Measurements from ENCODE around the gene FILIP1.

The FILIP1 gene

GRCh38 chr6:75382634-75382900 lies 111.0 kb downstream of the FILIP1 start:
- Histone ChIP-seq H3K27me3 (ENCODE audit: insufficient read depth, poor library complexity, severe bottlenecking) (peaks cover 3% of the 10 kb centered on the region), H3K4me3 (replicated peaks; ENCODE audit: insufficient read depth, low read length) (no peak overlapping the region), H3K27ac (replicated peaks) (no peak overlapping the region)
- no peak for TF ChIP-seq REST (IDR thresholded peaks at IDR 0.05; ENCODE audit: insufficient replicate concordance, low read depth)
- TF ChIP-seq GABPA (IDR thresholded peaks at IDR 0.05; ENCODE audit: low read depth): no peak
- no peak for TF ChIP-seq SPI1 (IDR thresholded peaks at IDR 0.05; ENCODE audit: borderline replicate concordance, low read depth)
- no peak for TF ChIP-seq POLR2AphosphoS5 (IDR thresholded peaks at IDR 0.05; ENCODE audit: low read depth)
- TF ChIP-seq CTCF (IDR thresholded peaks at IDR 0.05; ENCODE audit: insufficient read depth, low read length): no peak
- DNase-seq (ENCODE audit: low read depth in 1 of 2, low spot score in 1 of 2): no peak

- TF ChIP-seq CTCF (IDR thresholded peaks at IDR 0.05; ENCODE audit: insufficient read depth, low read length): no peak
- no peak for TF ChIP-seq REST (IDR thresholded peaks at IDR 0.05; ENCODE audit: insufficient replicate concordance, low read depth)
- TF ChIP-seq POLR2AphosphoS5 (IDR thresholded peaks at IDR 0.05; ENCODE audit: low read depth): no peak
- TF ChIP-seq SPI1 (IDR thresholded peaks at IDR 0.05; ENCODE audit: borderline replicate concordance, low read depth): no peak
- TF ChIP-seq GABPA (IDR thresholded peaks at IDR 0.05; ENCODE audit: low read depth): no peak
- no peak for DNase-seq (ENCODE audit: low read depth in 1 of 2, low spot score in 1 of 2)
- no peak overlapping the region for H3K27ac ChIP-seq (replicated peaks)
Observed at GRCh38 chr6:75381877-75382633, 111.5 kb downstream of the FILIP1 start.

GRCh38 chr6:75379536-75379935 lies 114.1 kb downstream of the FILIP1 start:
- peaks cover 3% of the 10 kb centered on the region for H3K27me3 ChIP-seq (ENCODE audit: insufficient read depth, poor library complexity, severe bottlenecking)
- TF ChIP-seq CTCF (IDR thresholded peaks at IDR 0.05; ENCODE audit: insufficient read depth, low read length): no peak
- TF ChIP-seq REST (IDR thresholded peaks at IDR 0.05; ENCODE audit: insufficient replicate concordance, low read depth): no peak
- no peak for TF ChIP-seq POLR2AphosphoS5 (IDR thresholded peaks at IDR 0.05; ENCODE audit: low read depth)
- no peak for TF ChIP-seq SPI1 (IDR thresholded peaks at IDR 0.05; ENCODE audit: borderline replicate concordance, low read depth)
- TF ChIP-seq GABPA (IDR thresholded peaks at IDR 0.05; ENCODE audit: low read depth): no peak
- no peak for DNase-seq (ENCODE audit: low read depth in 1 of 2, low spot score in 1 of 2)
- no peak overlapping the region for H3K27ac ChIP-seq (replicated peaks)
- no peak overlapping the region for H3K4me3 ChIP-seq (replicated peaks; ENCODE audit: insufficient read depth, low read length)

More at GRCh38 chr6:75381877-75382633, 111.5 kb downstream of the FILIP1 start:
- Histone ChIP-seq H3K27me3 (ENCODE audit: insufficient read depth, poor library complexity, severe bottlenecking) (peaks cover 3% of the 10 kb centered on the region), H3K4me3 (replicated peaks; ENCODE audit: insufficient read depth, low read length) (no peak overlapping the region)

Data from HL-60 (cell line).